NCI-H1105 treated with DMSO at 0.1 percent for 48 hours (cell line): Measurements from ENCODE around the gene HCAR1.
"Not testable (repeated sequence)": the region's sequence is repeated elsewhere in the genome, so short reads cannot be mapped to it uniquely, and the experiment has no call there.

Experiments used
- DNase-seq: peaks from one replicate; lab custom pipeline; 2025; lab: John Stamatoyannopoulos, UW

HCAR1 gene

GRCh38 chr12:122721057-122721545 is 9.5 kb downstream of the HCAR1 start:
- no peak for DNase-seq

GRCh38 chr12:122716658-122717057 is 14.0 kb downstream of the HCAR1 start, which contains the start of gene HCAR3:
Gene HCAR3 (minus strand): TSS chr12:122716811. CDS start chr12:122716737, 74 bp downstream.
- not testable (repeated sequence) for DNase-seq

GRCh38 chr12:122715211-122715610 is 15.4 kb downstream of the HCAR1 start:
- not testable (repeated sequence) for DNase-seq

GRCh38 chr12:122713491-122714188 is 17.0 kb downstream of the HCAR1 start:
- not testable (repeated sequence) for DNase-seq

GRCh38 chr12:122711266-122711665 is 19.4 kb downstream of the HCAR1 start:
- DNase-seq: not testable (repeated sequence)

GRCh38 chr12:122710341-122710740 is 20.3 kb downstream of the HCAR1 start:
- not testable (repeated sequence) for DNase-seq

GRCh38 chr12:122709287-122709686 is 21.4 kb downstream of the HCAR1 start:
- DNase-seq: not testable (repeated sequence)

GRCh38 chr12:122703841-122704240 is 26.8 kb downstream of the HCAR1 start:
- not testable (repeated sequence) for DNase-seq

GRCh38 chr12:122702890-122703611 is 27.6 kb downstream of the HCAR1 start, which contains the start of gene HCAR2:
Gene HCAR2 (minus strand): TSS chr12:122703357. CDS start chr12:122703283, 74 bp downstream.
- DNase-seq: not testable (repeated sequence)

- not testable (repeated sequence) for DNase-seq
Measured at GRCh38 chr12:122701481-122701880, 29.2 kb downstream of the HCAR1 start.

- DNase-seq: not testable (repeated sequence)
Measured at GRCh38 chr12:122700038-122700710, 30.5 kb downstream of the HCAR1 start.

GRCh38 chr12:122696922-122697321 is 33.7 kb downstream of the HCAR1 start:
- DNase-seq: not testable (repeated sequence)

GRCh38 chr12:122691566-122691965 is 39.1 kb downstream of the HCAR1 start:
- DNase-seq: no peak

- no peak for DNase-seq
Measured at GRCh38 chr12:122688291-122688690, 42.4 kb downstream of the HCAR1 start.

- peak; percentile 27 for DNase-seq
Measured at GRCh38 chr12:122687086-122687485, 43.6 kb downstream of the HCAR1 start.

- no peak for DNase-seq
Measured at GRCh38 chr12:122686538-122686937, 44.1 kb downstream of the HCAR1 start.

GRCh38 chr12:122684297-122684813 is 46.3 kb downstream of the HCAR1 start:
- no peak for DNase-seq

- no peak for DNase-seq
Measured at GRCh38 chr12:122681814-122682213, 48.8 kb downstream of the HCAR1 start.

- not testable (repeated sequence) for DNase-seq
Measured at GRCh38 chr12:122680989-122681388, 49.7 kb downstream of the HCAR1 start.

GRCh38 chr12:122676781-122677180 is 53.9 kb downstream of the HCAR1 start:
- not testable (repeated sequence) for DNase-seq
